GM18873 (cell line): Measurements from ENCODE around the gene OXSR1.
"Not testable (repeated sequence)": the region's sequence is repeated elsewhere in the genome, so short reads cannot be mapped to it uniquely, and the experiment has no call there.

Experiments
- ATAC-seq: cut with Tn5 transposase; IDR thresholded peaks from one replicate; pipeline ENCODE4 v1.9.1; 2021; ENCODE audit warnings: mild to moderate bottlenecking, moderate library complexity, moderate number of reproducible peaks; ENCODE audit not compliant: unreplicated experiment, low FRiP score

The OXSR1 gene

DNA sequence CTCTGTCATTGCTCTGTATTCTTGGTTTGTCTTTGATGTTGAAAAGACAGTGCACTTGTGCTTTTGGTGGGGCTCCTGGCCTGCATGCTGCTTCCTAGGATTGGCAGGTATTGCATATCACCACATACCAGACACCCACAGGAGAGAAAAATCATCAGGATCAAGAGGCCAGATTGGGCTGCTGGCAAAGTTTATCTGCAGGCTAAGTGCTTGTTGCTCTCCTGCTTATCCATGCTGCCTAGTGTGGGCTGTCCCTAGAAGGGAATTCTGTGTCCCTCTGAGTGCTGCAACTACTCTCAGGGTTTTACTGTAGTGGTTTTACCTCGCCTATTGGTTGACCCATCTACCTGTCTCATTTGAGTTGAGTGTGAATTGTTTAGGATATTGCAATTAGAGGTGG lies 99.4 kb downstream of the OXSR1 start:
- no peak for ATAC-seq

DNA sequence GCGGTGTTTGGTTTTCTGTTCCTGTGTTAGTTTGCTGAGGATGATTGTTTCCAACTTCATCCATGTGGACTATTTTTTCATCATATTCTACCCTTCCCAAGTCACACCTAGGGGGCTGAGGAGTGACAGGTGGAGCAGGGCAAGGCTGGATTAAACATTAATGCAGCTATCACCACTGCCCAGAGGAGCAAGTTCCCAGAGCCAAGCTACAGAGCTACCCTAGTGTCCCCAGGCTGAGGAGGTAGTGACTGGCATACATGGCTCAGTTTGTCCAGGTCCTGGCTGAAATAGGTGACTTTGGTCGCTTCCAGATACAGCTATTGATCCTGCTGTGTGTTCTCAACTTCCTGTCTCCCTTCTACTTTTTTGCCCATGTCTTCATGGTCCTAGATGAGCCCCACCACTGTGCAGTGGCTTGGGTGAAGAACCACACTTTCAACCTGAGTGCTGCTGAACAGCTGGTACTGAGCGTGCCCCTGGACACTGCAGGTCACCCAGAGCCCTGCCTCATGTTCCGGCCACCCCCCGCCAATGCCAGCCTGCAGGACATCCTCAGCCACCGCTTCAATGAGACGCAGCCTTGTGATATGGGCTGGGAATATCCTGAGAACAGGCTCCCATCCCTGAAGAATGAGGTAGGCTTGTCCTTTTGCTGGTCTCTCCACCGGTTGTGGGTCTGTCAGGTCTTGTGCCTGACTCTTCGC lies 100.4 kb downstream of the OXSR1 start, which contains the start of gene SLC22A13:
Gene SLC22A13 (plus strand): TSS at position 209 of the 704 bp plus-strand sequence. CDS start 49 bp downstream, at position 258.
- ATAC-seq = no peak

DNA sequence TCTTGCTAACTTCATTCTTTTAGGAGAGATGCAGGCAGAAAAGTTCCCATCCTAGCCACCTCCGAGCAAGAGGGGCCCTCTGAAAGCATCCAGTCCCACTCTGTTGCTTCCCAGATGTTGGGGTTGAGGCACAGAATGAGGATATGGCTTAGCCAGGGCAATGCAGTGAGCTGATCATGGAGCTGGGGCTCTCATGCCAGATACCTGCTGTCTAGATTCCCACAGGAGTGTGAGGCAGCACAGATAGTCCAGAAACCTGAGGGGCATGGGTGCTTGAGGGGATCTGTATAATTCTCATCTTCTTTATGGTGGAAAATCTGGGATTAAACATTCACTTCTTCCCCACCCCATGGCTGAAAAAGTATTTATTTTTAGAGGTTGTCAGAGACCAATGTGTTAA lies 101.5 kb downstream of the OXSR1 start:
- no peak for ATAC-seq

DNA sequence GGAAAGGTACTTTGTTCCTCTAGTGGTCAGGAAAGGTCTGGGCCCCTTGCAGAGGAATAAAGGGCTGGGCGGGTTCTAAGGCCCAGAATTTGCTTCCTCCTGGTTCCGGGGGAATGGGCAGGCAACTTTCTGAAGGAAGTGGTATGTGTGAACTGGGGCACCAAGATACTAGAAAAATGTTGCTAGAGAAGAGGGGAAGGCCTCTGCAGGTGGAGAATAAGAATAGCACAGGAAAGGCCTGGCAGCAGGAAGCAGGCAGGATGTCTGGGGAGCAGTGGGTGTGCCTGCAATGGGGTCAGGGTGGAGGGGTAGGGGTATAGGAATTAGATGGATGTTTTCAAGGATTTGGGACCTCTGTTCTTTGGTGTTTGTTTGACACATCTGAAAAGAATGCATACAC lies 102.3 kb downstream of the OXSR1 start:
- no peak for ATAC-seq

DNA sequence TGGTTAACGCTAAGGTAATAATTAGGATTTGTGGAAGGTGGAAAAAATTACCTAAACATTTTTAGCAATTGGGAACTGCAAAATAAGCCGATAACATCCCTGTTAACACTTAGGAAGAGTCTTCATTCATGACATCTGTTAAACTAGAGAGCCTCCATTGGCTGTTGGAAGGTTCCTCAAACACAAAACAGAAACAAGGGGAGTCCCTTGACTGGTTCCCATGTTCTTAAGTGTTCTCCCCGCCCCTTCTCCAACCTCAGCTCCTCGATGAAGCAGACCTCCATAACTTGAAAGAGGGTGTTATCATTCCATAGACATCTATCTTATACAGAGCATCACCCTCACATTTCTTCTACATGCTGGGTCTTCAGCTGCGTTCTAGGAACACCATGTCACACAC lies 102.8 kb downstream of the OXSR1 start:
- ATAC-seq = no peak

DNA sequence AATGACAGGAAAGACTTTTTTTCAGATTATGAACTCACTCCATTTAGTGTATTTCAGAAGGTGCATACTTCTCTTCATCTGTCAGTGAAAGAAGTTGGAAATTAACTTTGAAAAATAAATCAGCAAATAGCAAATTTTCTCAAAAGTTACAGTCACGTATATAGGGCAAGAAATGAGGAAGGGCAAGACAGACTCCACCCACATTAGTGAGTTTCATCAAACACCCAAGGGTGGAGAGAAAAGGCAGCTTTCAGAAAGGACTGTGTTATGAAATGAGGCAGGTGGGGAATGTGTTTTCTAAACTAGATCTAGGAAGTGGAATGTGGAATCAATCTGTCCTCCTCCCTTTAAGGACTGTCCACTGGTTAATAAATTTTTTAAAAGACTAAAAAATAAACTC lies 103.2 kb downstream of the OXSR1 start:
- ATAC-seq = no peak

DNA sequence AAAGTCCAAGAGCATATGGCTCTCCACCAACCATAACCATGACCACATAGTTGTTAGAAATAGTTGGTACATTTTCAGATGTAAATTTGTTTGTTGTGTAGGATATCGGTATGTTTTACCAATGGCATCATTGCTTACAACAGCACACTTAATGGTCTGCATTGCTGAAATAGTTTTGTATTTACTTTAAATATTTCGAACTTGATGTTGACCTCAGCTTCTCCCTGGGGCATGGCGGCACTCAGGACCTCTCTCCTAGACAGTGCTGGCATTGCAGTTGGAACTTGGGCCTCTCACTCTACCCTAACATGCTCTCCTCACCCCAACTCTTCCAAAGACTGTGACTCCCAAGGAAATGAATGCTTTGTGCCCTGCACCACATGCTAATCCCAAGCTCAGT lies 105.3 kb downstream of the OXSR1 start:
- ATAC-seq = no peak

DNA sequence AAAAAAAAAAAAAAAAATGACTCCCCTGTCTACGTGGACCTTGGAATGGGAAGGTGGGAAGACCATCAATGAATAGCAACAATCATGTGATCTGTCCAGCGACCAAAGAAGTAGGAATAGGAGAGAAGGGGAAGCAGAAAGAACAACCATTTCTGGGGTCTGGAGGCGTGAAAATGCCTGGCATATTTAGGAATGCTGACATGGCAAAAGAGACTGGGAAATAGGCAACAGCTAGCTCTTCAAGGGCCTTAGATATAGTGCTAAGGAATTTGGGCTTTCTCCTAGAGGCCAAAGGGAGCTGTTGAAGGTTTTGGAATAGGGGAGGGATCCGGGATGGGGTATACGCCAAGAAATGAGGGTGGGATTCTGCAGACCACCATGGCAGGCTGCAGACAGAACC lies 106.2 kb downstream of the OXSR1 start:
- ATAC-seq = no peak

DNA sequence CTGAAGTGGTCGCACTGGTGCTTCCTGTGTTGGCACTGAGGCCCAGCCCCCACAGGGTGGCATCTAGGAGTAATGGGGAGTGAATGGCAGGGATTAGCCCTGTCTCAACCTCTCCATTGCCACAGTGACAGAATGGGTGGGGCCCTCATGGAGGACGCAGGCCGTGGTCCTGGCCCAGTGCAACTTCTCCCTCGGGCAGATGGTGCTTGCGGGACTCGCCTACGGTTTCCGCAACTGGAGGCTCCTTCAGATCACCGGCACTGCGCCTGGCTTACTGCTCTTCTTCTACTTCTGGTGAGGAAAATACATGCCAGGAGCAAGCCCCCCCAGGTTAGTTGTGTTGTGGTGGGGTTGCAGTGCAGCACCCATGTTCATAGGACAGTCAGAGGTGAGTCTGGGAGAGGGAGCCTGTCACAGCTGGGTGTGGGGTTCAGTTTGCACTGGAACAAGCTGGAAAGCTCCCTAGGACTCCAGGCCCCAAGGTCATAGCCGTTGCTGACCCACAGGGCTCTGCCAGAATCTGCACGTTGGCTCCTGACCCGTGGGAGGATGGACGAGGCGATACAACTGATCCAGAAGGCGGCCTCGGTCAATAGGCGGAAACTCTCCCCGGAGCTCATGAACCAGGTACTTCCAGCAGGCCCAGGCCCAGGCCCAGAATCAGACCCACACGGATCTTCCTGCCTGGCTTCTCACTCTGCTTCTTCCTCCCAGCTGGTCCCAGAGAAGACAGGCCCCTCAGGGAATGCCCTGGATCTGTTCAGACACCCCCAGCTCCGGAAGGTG lies 109.7 kb downstream of the OXSR1 start:
- no peak for ATAC-seq

DNA sequence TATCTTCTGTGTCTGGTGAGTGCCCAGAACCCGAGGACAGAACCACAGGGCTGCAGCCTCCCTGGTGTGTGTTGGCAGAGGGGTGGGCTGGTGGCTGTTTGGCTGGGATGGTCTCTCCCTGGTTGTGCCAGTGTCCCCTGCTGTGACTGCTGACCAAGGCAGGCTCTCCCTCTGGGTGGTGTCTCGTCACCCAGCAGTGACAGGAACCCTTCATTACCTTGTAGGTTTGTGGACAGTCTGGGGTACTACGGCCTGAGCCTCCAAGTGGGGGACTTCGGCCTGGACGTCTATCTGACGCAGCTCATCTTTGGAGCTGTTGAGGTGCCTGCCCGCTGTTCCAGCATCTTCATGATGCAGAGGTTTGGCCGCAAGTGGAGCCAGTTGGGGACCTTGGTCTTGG lies 110.3 kb downstream of the OXSR1 start:
- ATAC-seq = no peak

DNA sequence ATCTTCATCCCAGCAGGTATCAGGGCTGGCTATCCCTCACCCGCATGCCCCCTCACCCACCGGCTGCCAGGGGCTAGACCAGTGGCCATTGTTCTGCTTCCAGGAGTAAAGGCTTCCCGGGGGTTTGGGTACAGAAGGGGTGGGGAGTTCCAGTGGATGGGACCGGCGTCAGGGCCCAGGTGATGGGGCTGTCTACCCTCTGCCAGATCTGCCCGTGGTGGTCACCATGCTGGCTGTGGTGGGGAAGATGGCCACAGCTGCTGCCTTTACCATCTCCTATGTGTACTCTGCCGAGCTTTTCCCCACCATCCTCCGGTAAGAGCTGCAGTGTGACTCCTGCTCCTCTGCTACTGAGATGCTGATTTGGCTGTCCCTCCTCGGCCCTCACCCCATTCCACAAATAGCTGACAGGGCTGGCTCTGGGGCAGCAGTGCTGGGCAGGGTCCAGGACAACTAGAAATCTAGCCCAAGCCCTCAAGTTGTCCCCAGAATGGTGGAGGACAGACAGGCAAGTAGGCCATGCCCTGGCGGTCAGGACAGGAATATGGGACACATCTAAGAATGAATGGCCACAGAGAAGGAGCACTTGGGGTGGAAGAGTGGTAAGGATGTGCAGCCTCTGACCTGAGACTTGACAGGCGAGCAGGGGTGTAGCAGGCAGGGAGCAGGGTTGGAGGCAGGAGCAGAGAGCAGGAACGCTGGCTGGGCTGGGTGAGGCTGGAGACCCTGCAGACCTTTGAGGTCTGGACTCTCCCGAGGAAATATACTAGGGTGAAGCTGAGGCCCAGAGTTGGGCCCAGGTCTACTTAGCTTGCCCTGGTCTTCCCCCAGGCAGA lies 111.0 kb downstream of the OXSR1 start:
- no peak for ATAC-seq

DNA sequence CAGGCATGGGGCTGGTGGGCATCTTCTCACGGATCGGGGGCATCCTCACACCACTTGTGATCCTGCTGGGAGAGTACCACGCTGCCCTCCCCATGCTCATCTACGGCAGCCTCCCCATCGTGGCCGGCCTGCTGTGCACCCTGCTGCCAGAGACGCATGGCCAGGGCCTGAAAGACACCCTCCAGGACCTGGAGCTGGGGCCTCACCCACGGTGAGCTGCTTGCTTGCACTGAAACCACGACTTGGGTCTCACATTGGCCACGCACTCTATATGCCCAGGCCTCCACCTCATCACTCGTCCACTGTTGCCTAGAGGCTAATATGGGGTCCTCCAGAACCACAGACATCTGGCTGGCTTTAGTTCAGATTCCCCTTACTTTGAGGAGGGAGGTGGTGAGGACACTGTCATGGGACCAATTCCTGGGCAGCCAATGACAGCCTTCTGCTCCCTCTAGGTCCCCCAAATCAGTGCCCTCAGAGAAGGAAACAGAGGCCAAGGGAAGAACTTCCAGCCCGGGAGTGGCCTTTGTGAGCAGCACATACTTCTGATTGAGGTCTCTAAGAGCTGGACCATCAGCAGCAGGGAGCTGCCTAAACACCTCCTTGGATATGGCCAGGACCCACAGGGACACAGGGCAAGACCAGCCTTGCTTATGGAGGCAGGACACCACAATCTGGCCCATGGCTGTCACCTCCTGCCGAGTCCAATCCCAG lies 111.7 kb downstream of the OXSR1 start:
- ATAC-seq = no peak

DNA sequence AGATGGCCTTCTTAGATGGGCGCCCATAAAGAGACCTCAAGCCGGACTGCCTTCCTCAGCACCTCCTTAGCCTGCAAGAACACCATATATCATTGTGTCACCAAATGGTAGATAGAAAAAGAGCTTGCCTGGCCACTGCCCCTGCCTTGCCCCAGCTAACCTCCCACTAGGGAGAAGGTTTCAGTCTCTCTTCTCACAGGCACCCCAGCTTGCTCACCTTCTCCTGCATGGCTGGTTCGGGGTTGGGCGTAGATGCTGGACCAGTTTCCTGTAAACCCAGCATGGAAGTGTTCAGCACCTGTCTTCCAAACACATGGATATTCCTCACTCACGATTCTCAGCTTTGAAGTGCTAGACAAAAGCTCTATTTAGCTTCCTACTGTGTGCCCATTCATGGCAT lies 113.5 kb downstream of the OXSR1 start:
- ATAC-seq = no peak

DNA sequence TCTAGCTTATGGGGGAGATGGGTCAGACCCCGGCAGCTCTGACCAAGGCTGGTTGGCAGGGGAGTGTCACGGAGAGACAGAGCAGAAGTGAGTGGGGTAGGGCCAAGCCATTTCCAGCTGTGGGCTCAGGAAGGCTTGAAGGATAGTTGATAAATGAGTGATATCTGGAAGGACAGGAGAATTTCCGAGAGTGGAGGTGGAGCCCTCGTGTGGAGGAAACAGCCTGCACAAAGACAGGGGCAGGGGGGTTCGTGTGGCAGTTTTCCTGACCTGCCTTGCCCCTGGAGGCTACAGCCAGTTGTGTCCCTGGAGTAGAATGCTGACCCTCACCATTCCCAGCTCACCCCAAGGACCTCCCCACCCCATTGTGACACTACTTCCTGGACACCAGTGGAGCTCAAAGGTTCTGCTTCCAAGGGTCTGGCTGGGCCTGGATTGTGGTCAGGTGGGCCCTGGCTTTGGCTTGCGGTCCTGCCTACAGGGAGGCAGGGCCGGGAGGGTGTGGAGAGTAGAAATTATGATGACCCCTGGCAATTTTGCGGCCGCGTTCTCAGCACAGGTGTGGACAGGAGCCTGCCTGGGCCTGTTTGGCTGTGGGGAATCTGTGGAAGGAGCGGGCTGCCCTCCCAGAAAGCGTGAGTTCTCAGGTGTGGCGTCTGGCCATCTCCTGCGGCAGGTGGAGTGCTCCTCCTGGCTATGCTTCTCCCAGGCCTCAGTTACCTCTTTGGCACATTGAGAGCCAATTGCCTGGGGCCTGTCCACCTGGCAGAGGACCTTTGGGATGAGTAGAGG lies 116.8 kb downstream of the OXSR1 start, which contains the start of gene SLC22A14:
Gene SLC22A14 (plus strand): TSS at position 400 of the 792 bp plus-strand sequence. CDS start 23,733 bp downstream, outside the sequence.
- ATAC-seq = no peak

DNA sequence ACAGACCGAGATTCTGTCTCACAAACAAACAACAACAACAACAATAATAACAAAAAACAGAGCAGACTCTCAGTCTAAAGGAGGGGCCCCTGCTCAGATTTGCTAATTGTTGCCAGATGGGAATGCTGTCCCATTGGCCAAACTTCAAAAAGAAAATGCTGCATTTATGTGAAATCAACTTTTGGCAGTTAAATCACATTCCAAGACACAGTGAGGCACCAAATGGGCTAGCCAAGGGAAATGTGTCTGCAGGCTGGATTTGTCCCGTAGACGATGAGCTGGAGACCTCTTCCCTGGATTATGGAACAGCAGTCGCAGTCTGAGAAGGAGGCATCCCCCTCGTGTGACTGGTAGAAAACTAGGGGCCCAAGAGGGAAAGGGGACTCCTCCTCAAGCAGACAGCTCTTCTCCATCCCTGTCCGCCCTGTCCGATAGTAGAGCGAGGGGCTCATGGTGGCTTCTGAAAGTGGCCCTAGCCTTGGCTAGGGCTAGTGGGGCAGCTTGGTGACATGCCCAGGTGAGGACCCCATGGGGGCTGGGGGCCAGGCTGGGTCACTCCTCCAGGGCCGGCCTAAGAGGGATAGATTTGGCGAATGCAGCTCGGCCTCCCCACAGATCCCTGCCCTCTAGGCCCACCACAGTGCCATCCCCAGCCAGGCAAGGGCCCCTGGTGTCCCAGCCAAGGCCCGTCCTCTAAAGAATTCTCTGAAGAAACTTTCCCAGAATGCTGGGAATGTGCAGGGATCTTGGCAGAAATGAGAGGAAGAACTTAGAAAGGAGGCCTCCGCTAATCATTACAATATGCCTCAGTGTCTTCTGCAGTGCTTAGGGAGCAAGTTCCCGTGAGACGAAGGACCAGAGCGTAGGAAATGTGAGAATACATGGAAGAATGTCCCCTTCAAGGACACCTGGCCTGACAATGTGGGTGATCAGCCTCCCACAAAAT lies 118.7 kb downstream of the OXSR1 start:
- no peak for ATAC-seq

DNA sequence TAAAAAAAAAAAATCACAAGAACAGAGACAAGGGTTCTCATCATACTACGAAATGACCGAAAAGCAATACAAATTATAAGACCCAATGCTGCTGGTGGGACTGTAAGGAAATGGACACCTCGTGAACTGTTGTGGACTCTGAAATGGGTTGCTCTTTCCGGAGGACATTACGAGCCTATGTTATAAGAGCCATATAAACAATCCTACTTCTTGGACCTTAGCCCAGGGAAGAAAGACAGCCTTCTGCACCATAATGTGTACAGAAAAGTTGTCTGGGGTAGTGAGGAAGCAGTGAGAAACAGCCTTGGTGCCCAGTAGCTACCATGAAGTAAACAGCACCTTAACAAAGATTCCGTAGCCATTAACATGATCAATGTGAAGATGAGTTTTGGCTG lies 119.4 kb downstream of the OXSR1 start:
- ATAC-seq = no peak

DNA sequence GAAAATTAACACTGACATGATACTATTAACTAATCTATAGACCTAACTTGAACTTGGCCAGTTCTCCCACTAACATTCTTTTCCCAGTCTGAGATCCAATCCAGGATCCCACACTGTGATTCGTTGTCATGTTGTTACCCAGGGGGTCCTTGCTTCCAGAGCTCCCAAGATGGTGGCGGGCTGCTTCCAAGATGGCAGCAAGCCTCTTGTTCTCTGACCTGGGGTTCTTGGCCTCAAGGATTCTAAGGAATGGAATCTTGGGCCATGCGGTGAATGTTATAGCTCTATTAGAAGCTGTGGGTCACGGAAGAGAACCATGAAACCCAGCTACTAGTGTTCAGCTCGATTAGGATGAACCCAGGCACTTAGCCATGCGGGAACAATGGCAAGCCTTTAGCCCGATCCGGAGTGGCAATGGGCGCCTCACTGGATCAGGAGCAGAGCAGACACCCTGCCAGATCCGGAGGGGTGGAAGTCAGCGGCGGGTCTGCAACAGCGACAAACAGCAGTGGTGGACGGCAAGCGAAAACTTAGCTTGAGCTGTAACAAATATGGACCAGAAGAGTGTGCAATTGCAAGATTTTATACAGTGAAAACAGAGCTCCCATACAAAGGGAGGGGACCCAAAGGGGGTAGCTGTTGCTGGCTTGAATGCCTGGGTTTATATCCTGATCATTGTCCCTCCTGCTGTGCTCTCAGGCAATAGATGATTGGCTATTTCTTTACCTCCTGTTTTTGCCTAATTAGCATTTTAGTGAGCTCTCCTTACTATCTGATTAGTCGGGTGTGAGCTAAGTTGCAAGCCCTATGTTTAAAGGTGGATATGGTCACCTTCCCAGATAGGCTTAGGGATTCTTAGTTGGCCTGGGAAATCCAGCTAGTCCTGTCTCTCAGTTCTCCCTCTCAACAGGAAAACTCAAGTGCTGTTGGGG lies 124.2 kb downstream of the OXSR1 start:
- not testable (repeated sequence) for ATAC-seq
